ENCODE results near the gene MAN2C1. TPM values are rescaled to one million over a fixed set of nuclear protein-coding genes. Genes with fewer than 3 reads are reported as not detected.

The MAN2C1 gene
- total RNA-seq, 1 donor from 2014 or later: 109 TPM

GRCh38 chr15:75359537-75360250, 8.7 kb downstream of the MAN2C1 start:
- Histone ChIP-seq H3K27me3 (ENCODE audit: control insufficient read depth, insufficient read depth, low read length) (no peaks in the 10 kb centered on the region), H3K36me3 (ENCODE audit: control insufficient read depth, insufficient read depth, low read length) (peaks cover 6% of the 10 kb centered on the region), H3K4me3 (ENCODE audit: low read depth, low read length) (no peak overlapping the region)
- no peak for DNase-seq (ENCODE audit: low read depth)
- TF ChIP-seq CTCF (IDR thresholded peaks at IDR 0.05; ENCODE audit: insufficient read depth, low read length, poor library complexity, severe bottlenecking): no peak

- H3K4me3 ChIP-seq (ENCODE audit: low read depth, low read length): no peak overlapping the region
- TF ChIP-seq CTCF (IDR thresholded peaks at IDR 0.05; ENCODE audit: insufficient read depth, low read length, poor library complexity, severe bottlenecking): no peak
- H3K27me3 ChIP-seq (ENCODE audit: control insufficient read depth, insufficient read depth, low read length): no peaks in the 10 kb centered on the region
- no peak for DNase-seq (ENCODE audit: low read depth)
- peaks cover 6% of the 10 kb centered on the region for H3K36me3 ChIP-seq (ENCODE audit: control insufficient read depth, insufficient read depth, low read length)
Observed at GRCh38 chr15:75358771-75359536, 9.5 kb downstream of the MAN2C1 start.

GRCh38 chr15:75357976-75358673, 10.3 kb downstream of the MAN2C1 start:
- DNase-seq (ENCODE audit: low read depth): no peak
- peaks cover 6% of the 10 kb centered on the region for H3K36me3 ChIP-seq (ENCODE audit: control insufficient read depth, insufficient read depth, low read length)
- no peaks in the 10 kb centered on the region for H3K27me3 ChIP-seq (ENCODE audit: control insufficient read depth, insufficient read depth, low read length)
- no peak for TF ChIP-seq CTCF (IDR thresholded peaks at IDR 0.05; ENCODE audit: insufficient read depth, low read length, poor library complexity, severe bottlenecking)
- no peak overlapping the region for H3K4me3 ChIP-seq (ENCODE audit: low read depth, low read length)

GRCh38 chr15:75356517-75356916, 11.9 kb downstream of the MAN2C1 start:
- no peak for DNase-seq (ENCODE audit: low read depth)
- H3K27me3 ChIP-seq (ENCODE audit: control insufficient read depth, insufficient read depth, low read length): no peaks in the 10 kb centered on the region
- no peak overlapping the region for H3K4me3 ChIP-seq (ENCODE audit: low read depth, low read length)
- TF ChIP-seq CTCF (IDR thresholded peaks at IDR 0.05; ENCODE audit: insufficient read depth, low read length, poor library complexity, severe bottlenecking): no peak
- H3K36me3 ChIP-seq (ENCODE audit: control insufficient read depth, insufficient read depth, low read length): peaks cover 7% of the 10 kb centered on the region

GRCh38 chr15:75356006-75356405, 12.4 kb downstream of the MAN2C1 start:
- no peak for TF ChIP-seq CTCF (IDR thresholded peaks at IDR 0.05; ENCODE audit: insufficient read depth, low read length, poor library complexity, severe bottlenecking)
- no peaks in the 10 kb centered on the region for H3K27me3 ChIP-seq (ENCODE audit: control insufficient read depth, insufficient read depth, low read length)
- DNase-seq (ENCODE audit: low read depth): no peak
- H3K36me3 ChIP-seq (ENCODE audit: control insufficient read depth, insufficient read depth, low read length): peaks cover 7% of the 10 kb centered on the region
- H3K4me3 ChIP-seq (ENCODE audit: low read depth, low read length): no peak overlapping the region
